Uterus (tissue), 2 donors: Measurements from ENCODE around the gene PRKG1.

Experiments
- CTCF ChIP-seq, 4 experiments: fragments of 200-600 bp in 2 of 4; fragments of 450-650 bp in 2 of 4; sonication (generic) in 2 of 4; IDR thresholded peaks; one replicate each; pipeline ENCODE4 v1.5.1; 2016 to 2019; ENCODE audit warnings: antibody characterized with exemption in 4 of 4, mild to moderate bottlenecking in 2 of 4, moderate library complexity in 1 of 4
- POLR2A ChIP-seq, 2 donors: fragments of 450-650 bp; IDR thresholded peaks; one replicate each; pipeline ENCODE4 v1.6.1; 2016; ENCODE audit warnings: antibody characterized with exemption in 2 of 2, mild to moderate bottlenecking in 1 of 2, moderate library complexity in 1 of 2

- TF ChIP-seq POLR2A (IDR thresholded peaks at IDR 0.05) (no peak), CTCF (IDR thresholded peaks at IDR 0.05) (no peak)
Observed at GRCh38 chr10:52213321-52213752, 1139.0 kb downstream of the PRKG1 start.
